Gastroesophageal sphincter (tissue), 4 donors: ENCODE results near the gene KIAA1614. TPM values are rescaled to one million over a fixed set of nuclear protein-coding genes. Genes with fewer than 3 reads are reported as not detected.

ENCODE experiments used
- ATAC-seq: fragments of 150-250 bp; one replicate; pipeline ENCODE4 v1.9.1; 2016; ENCODE audit warnings: mild to moderate bottlenecking, moderate library complexity
- H3K27ac ChIP-seq, 4 donors: fragments of 200-600 bp; sonication (generic) in 3 of 4; 1 replicate in 3 of 4; 2 replicates in 1 of 4; pipeline ENCODE4 v1.5.1; 2016 to 2019
- H3K27me3 ChIP-seq: fragments of 200-600 bp; sonication (generic); one replicate; pipeline ENCODE4 v1.5.1; 2019
- H3K36me3 ChIP-seq, 2 donors: fragments of 200-600 bp; sonication (generic); one replicate each; pipeline ENCODE4 v1.5.1; 2019; ENCODE audit warnings: control low read depth in 1 of 2
- H3K4me1 ChIP-seq, 3 donors: fragments of 200-600 bp; sonication (generic); 1 replicate in 2 of 3; 2 replicates in 1 of 3; pipeline ENCODE4 v1.5.1; 2016 to 2019; ENCODE audit warnings: control low read depth in 2 of 3
- H3K4me3 ChIP-seq, 2 donors: fragments of 200-600 bp; sonication (generic); one replicate each; pipeline ENCODE4 v1.5.1; 2019; ENCODE audit warnings: mild to moderate bottlenecking in 1 of 2, moderate library complexity in 1 of 2
- H3K9me3 ChIP-seq, 3 donors: fragments of 200-600 bp; sonication (generic); one replicate each; pipeline ENCODE4 v1.5.1; 2017 to 2019; ENCODE audit warnings: control low read depth in 2 of 3
- CTCF ChIP-seq, 4 experiments: fragments of 200-600 bp in 2 of 4; fragments of 450-650 bp in 2 of 4; sonication (generic) in 1 of 4; IDR thresholded peaks; one replicate each; pipeline ENCODE4 v1.5.1; 2017 to 2019; ENCODE audit warnings: antibody characterized with exemption in 4 of 4, mild to moderate bottlenecking in 2 of 4, moderate library complexity in 2 of 4
- EP300 ChIP-seq: sonication (generic); formaldehyde crosslinking; IDR thresholded peaks from one replicate; pipeline ENCODE4 v1.6.1; 2017; ENCODE audit warnings: antibody characterized with exemption, mild to moderate bottlenecking
- POLR2A ChIP-seq, 2 donors: fragments of 450-650 bp; IDR thresholded peaks; one replicate each; pipeline ENCODE4 v1.6.1; 2017; ENCODE audit warnings: antibody characterized with exemption in 2 of 2, mild to moderate bottlenecking in 2 of 2, moderate library complexity in 1 of 2
- POLR2AphosphoS5 ChIP-seq: sonication (generic); formaldehyde crosslinking; IDR thresholded peaks from one replicate; pipeline ENCODE4 v1.6.1; 2017; ENCODE audit warnings: antibody characterized with exemption
- WGBS, 2 donors: methylation state at CpG; one replicate each; pipeline ENCODE4 v1.1.5; 2018; ENCODE audit warnings: low coverage in 1 of 2; 5-methylcytosine and 5-hydroxymethylcytosine counted together
- total RNA-seq, 4 donors: library from RNA; depleted of rRNA; stranded (reverse); fragments of >200 nt; gene quantifications; one replicate each; pipeline ENCODE4 v1.1.0, GENCODE V29; 2016

The KIAA1614 gene
- total RNA-seq, 4 donors from 2014 or later = 11.2 to 30.9 (median 16.7) TPM

GRCh38 chr1:180901076-180901990 is 11.4 kb upstream of the KIAA1614 start:
- H3K36me3 ChIP-seq = no peaks in the 10 kb centered on the region
- WGBS, 2 donors = 89 to 90% methylated on average over 5 to 12 of the region's 13 CpGs

GRCh38 chr1:180902541-180902940 is 10.2 kb upstream of the KIAA1614 start:
- WGBS, 2 donors = 57 to 91% methylated on average over 3 of the region's 3 CpGs
- peaks cover 18% of the 10 kb centered on the region for H3K27me3 ChIP-seq

More at GRCh38 chr1:180901076-180901990, 11.4 kb upstream of the KIAA1614 start:
- Histone ChIP-seq H3K4me3 (no peak overlapping the region), H3K4me1 (no peaks in the 10 kb centered on the region), H3K27me3 (peaks cover 18% of the 10 kb centered on the region), H3K9me3 (no peaks in the 10 kb centered on the region), H3K27ac (no peak overlapping the region)
- TF ChIP-seq EP300 = no peak
- no peak for TF ChIP-seq POLR2AphosphoS5
- no peak for TF ChIP-seq POLR2A (IDR thresholded peaks at IDR 0.05)
- no peak for TF ChIP-seq CTCF (IDR thresholded peaks at IDR 0.05)
- no peak for ATAC-seq

GRCh38 chr1:180905927-180906326 is 6.8 kb upstream of the KIAA1614 start:
- Histone ChIP-seq H3K4me1 (peaks cover 0 to 20% (median 0%) of the 10 kb centered on the region in 3 donors), H3K9me3 (no peaks in the 10 kb centered on the region), H3K4me3 (no peak overlapping the region), H3K27me3 (no peaks in the 10 kb centered on the region), H3K27ac (no peak overlapping the region), H3K36me3 (no peaks in the 10 kb centered on the region)
- no peak for ATAC-seq
- TF ChIP-seq EP300 (no peak), POLR2A (IDR thresholded peaks at IDR 0.05) (no peak), CTCF (IDR thresholded peaks at IDR 0.05) (no peak), POLR2AphosphoS5 (no peak)
- 89% methylated on average over 6 of the region's 8 CpGs; no CpG with 5 or more reads in 1 of the 2 donors for WGBS, 2 donors

More at GRCh38 chr1:180902541-180902940, 10.2 kb upstream of the KIAA1614 start:
- Histone ChIP-seq H3K27ac (no peak overlapping the region), H3K36me3 (no peaks in the 10 kb centered on the region), H3K9me3 (no peaks in the 10 kb centered on the region), H3K4me3 (no peak overlapping the region), H3K4me1 (no peaks in the 10 kb centered on the region)
- no peak for ATAC-seq
- TF ChIP-seq POLR2AphosphoS5 (no peak), CTCF (IDR thresholded peaks at IDR 0.05) (no peak), POLR2A (IDR thresholded peaks at IDR 0.05) (no peak), EP300 (no peak)

- TF ChIP-seq POLR2A (IDR thresholded peaks at IDR 0.05) (no peak), POLR2AphosphoS5 (no peak), CTCF (IDR thresholded peaks at IDR 0.05) (no peak), EP300 (no peak)
- H3K27ac ChIP-seq = no peak overlapping the region
- no peaks in the 10 kb centered on the region for H3K36me3 ChIP-seq
- H3K27me3 ChIP-seq = no peaks in the 10 kb centered on the region
- H3K9me3 ChIP-seq = no peaks in the 10 kb centered on the region
- H3K4me3 ChIP-seq = no peak overlapping the region
- peaks cover under 1 to 26% (median 2%) of the 10 kb centered on the region in 3 donors for H3K4me1 ChIP-seq
- WGBS, 2 donors = 88 to 94% methylated on average over 4 to 6 of the region's 9 CpGs
- no peak for ATAC-seq
Measured at GRCh38 chr1:180906511-180906910, 6.2 kb upstream of the KIAA1614 start.
